ENCODE data around the gene KDR.

Gene KDR

DNA sequence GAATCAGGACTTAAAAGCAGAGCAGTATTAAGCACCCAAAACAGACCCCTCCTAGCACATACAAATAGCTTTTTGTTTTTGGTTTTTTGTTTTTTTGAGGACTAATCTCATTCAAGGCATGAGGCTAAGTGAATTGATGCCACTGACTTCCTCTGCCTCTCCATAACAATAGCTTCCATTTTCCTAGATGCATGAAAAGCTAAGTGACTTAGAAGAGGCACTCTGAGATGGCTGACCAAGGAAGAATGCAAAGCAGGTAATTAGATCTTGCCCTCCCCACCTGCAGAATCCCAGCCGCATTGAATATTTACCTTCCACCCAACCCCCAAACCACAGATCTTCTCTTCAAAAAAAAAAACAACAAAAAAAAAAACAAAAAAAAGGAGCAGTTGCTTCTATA, 7.4 kb upstream of the KDR start:
- Histone ChIP-seq H3K4me1 (ENCODE audit: insufficient read depth, low read length) (no peaks in the 10 kb centered on the region), H3K9me3 (ENCODE audit: insufficient read depth, low read length, severe bottlenecking) (no peaks in the 10 kb centered on the region), H3K4me3 (ENCODE audit: low read depth in 1 of 2, low read length in 2 of 2) (no peak overlapping the region), H3K36me3 (ENCODE audit: insufficient read depth, low read length) (no peaks in the 10 kb centered on the region), H3K9ac (ENCODE audit: low read depth, low read length) (no peak overlapping the region), H4K20me1 (ENCODE audit: insufficient read depth, low read length) (no peaks in the 10 kb centered on the region), H3K27me3 (ENCODE audit: insufficient read depth, low read length, poor library complexity) (no peaks in the 10 kb centered on the region), H3K4me2 (ENCODE audit: insufficient read depth, low read length) (no peak overlapping the region), H3K27ac (ENCODE audit: low read length) (no peak overlapping the region), H2AFZ (ENCODE audit: low read depth, low read length) (no peak overlapping the region), H3K79me2 (ENCODE audit: insufficient read depth, low read length) (no peaks in the 10 kb centered on the region)
- DNase-seq (no peak), ATAC-seq (ENCODE audit: insufficient read depth, low read depth) (no peak)
- TF ChIP-seq EZH2 (IDR thresholded peaks at IDR 0.05; ENCODE audit: borderline replicate concordance, low read depth, low read length, severe bottlenecking), result no peak
- TF ChIP-seq, protein P1, sequence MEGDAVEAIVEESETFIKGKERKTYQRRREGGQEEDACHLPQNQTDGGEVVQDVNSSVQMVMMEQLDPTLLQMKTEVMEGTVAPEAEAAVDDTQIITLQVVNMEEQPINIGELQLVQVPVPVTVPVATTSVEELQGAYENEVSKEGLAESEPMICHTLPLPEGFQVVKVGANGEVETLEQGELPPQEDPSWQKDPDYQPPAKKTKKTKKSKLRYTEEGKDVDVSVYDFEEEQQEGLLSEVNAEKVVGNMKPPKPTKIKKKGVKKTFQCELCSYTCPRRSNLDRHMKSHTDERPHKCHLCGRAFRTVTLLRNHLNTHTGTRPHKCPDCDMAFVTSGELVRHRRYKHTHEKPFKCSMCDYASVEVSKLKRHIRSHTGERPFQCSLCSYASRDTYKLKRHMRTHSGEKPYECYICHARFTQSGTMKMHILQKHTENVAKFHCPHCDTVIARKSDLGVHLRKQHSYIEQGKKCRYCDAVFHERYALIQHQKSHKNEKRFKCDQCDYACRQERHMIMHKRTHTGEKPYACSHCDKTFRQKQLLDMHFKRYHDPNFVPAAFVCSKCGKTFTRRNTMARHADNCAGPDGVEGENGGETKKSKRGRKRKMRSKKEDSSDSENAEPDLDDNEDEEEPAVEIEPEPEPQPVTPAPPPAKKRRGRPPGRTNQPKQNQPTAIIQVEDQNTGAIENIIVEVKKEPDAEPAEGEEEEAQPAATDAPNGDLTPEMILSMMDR (IDR thresholded peaks at IDR 0.05; ENCODE audit: borderline replicate concordance, extremely low read depth, low read length, poor library complexity, severe bottlenecking), result no peak

GRCh38 chr4:55127521-55127920, 2.1 kb upstream of the KDR start:
- Histone ChIP-seq H2AFZ (ENCODE audit: low read depth, low read length) (no peak overlapping the region), H3K27ac (ENCODE audit: low read length) (no peak overlapping the region), H3K9me3 (ENCODE audit: insufficient read depth, low read length, severe bottlenecking) (no peaks in the 10 kb centered on the region), H3K27me3 (ENCODE audit: insufficient read depth, low read length, poor library complexity) (no peaks in the 10 kb centered on the region), H3K4me3 (ENCODE audit: low read depth in 1 of 2, low read length in 2 of 2) (no peak overlapping the region), H4K20me1 (ENCODE audit: insufficient read depth, low read length) (no peaks in the 10 kb centered on the region), H3K4me2 (ENCODE audit: insufficient read depth, low read length) (no peak overlapping the region), H3K9ac (ENCODE audit: low read depth, low read length) (no peak overlapping the region), H3K36me3 (ENCODE audit: insufficient read depth, low read length) (no peaks in the 10 kb centered on the region), H3K4me1 (ENCODE audit: insufficient read depth, low read length) (no peaks in the 10 kb centered on the region), H3K79me2 (ENCODE audit: insufficient read depth, low read length) (no peaks in the 10 kb centered on the region)
- DNase-seq (no peak), ATAC-seq (ENCODE audit: insufficient read depth, low read depth) (no peak)
- TF ChIP-seq, protein P1 (IDR thresholded peaks at IDR 0.05; ENCODE audit: borderline replicate concordance, extremely low read depth, low read length, poor library complexity, severe bottlenecking), result no peak
- TF ChIP-seq EZH2 (IDR thresholded peaks at IDR 0.05; ENCODE audit: borderline replicate concordance, low read depth, low read length, severe bottlenecking), result no peak

- Histone ChIP-seq H3K9ac (ENCODE audit: low read depth, low read length) (no peak overlapping the region), H3K79me2 (ENCODE audit: insufficient read depth, low read length) (no peaks in the 10 kb centered on the region), H3K4me1 (ENCODE audit: insufficient read depth, low read length) (no peaks in the 10 kb centered on the region), H2AFZ (ENCODE audit: low read depth, low read length) (no peak overlapping the region), H3K27me3 (ENCODE audit: insufficient read depth, low read length, poor library complexity) (no peaks in the 10 kb centered on the region), H3K9me3 (ENCODE audit: insufficient read depth, low read length, severe bottlenecking) (no peaks in the 10 kb centered on the region), H3K27ac (ENCODE audit: low read length) (no peak overlapping the region), H3K4me2 (ENCODE audit: insufficient read depth, low read length) (no peak overlapping the region), H3K4me3 (ENCODE audit: low read depth in 1 of 2, low read length in 2 of 2) (no peak overlapping the region), H3K36me3 (ENCODE audit: insufficient read depth, low read length) (no peaks in the 10 kb centered on the region), H4K20me1 (ENCODE audit: insufficient read depth, low read length) (no peaks in the 10 kb centered on the region)
- DNase-seq (no peak), ATAC-seq (ENCODE audit: insufficient read depth, low read depth) (no peak)
- TF ChIP-seq EZH2 (IDR thresholded peaks at IDR 0.05; ENCODE audit: borderline replicate concordance, low read depth, low read length, severe bottlenecking), result no peak
- TF ChIP-seq, protein P1 (IDR thresholded peaks at IDR 0.05; ENCODE audit: borderline replicate concordance, extremely low read depth, low read length, poor library complexity, severe bottlenecking), result no peak
Observed at GRCh38 chr4:55127053-55127452, 1.7 kb upstream of the KDR start.

Data from DND-41 (cell line).